ENCODE results near the gene ATP1A2. TPM values are rescaled to one million over a fixed set of nuclear protein-coding genes. Genes with fewer than 3 reads are reported as not detected.
"Not testable (repeated sequence)": the region's sequence is repeated elsewhere in the genome, so short reads cannot be mapped to it uniquely, and the experiment has no call there.

Gene ATP1A2
- total RNA-seq, 1 donor from 2014 or later: not detected

DNA sequence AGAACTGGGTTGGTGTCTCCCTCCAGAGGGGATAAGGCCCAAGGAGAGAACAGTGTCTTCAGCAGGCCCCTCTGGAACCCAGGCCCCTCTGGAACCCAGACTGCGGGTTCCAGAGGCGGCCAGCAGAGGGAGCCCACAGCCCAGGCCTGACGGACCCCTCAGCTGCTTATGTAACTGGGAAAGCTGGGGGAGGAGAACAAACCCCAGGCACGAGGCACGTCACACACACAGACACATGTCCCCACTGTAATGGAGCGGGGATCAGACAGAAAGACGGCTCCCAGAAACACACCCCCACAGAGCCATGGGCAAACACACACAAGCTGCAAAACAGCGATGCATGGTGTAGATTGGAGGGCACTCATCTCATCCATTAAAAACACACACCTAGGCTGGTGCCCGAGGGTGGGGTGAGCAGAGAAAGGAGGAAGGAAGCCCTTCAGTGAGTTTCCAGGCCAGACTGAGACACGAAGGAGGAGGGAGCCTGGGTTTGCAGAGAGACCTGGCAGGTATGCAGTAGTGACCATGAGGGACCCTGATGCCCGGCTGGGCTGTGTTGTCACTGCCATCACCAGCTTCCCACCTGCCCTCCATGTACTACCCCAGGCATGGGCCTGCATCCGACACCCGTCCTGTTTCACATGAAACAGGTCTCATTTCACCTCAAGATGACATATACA lies 14.4 kb upstream of the ATP1A2 start:
- DNase-seq (ENCODE audit: low read depth in 2 of 2): peak; percentile 68 to 79

DNA sequence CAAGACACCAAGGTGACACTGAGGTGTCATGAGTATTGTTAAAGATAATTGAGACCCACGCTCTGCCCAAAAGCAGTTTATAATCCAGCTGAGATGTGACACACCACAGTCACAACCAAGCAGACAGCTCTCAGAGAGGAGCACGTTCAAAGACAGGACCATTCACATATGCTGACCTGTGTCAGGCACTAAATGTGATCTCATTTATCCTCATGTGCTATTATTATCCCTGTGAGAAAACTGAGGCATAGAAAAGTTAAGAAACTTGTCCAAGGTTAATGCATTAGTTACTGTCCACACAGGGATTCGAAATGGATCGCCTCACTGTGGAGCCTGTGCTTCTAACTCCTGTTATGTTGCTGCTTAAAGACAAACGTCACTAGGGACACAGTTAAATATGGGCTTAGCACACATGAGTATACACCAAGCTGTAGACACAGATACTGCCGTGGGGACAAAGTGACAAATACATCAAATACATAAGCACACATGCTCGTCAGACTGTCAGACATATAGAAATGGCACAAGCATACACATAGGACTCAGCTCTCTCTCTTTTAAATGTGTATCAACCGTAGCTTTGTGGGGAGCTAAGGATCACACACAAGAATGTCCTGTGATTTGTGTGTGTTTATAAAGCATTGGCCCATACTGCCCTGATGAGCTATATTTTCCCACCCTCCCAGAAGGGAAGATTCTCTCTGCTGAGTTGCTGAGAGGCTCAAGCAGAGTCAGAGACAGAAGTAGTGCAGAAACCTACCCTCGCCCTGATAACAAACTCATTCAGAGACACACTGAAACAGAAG lies 13.6 kb upstream of the ATP1A2 start:
- DNase-seq (ENCODE audit: low read depth in 2 of 2): no peak

DNA sequence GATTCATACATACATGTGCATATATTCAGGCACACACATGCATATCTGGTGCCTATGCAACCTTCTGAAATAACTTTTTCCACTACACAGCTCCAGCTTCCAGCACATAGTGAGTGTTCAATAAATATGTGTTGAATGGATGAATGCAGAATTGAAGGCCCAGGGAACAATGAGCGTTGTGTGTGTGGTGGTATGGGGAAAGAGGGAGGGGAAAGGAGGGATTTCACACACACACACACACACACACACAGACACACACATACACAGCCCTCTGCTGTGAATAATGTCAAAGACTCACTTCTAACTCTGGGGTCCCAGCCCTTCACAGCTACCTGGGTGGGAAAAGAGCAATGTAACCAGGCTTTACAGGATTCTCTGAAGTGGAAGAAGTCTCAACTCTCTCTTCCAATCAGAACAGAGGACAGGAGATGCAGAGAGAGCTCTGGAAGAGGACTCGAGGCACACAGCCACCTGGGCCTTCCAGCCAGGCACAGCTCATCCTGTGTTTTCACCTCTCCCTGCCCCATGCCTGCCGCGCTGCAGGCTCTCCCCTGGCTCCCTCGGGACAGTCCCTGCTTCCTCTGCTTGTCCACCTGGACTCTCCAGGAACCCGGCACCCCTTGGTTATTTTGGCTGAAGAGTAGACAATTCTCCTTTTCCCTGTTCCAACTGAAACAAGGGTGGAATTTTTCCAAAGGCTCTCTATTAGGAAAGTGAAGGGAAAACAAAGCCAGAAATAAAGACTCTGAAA lies 11.7 kb upstream of the ATP1A2 start:
- no peak for DNase-seq (ENCODE audit: low read depth in 2 of 2)

DNA sequence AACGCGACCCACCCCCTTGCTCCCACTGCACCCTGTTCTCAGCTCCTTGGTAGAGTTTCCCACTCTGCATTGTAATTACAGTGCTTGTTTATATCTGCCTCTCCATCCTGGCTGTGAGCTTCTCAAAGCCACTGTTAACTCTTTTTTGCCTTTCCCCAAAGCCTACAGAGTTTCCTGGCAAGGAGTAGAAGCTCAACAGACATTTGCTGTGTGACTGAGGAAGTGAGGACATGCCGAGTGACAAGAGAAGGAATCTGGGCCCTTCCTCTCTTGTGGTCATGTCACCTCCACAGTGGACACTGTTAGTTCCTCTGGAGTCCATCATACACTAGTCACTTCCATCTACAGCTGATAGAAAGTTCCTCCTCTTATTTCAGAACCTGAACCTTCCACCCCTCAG lies 11.1 kb upstream of the ATP1A2 start:
- no peak for DNase-seq (ENCODE audit: low read depth in 2 of 2)

DNA sequence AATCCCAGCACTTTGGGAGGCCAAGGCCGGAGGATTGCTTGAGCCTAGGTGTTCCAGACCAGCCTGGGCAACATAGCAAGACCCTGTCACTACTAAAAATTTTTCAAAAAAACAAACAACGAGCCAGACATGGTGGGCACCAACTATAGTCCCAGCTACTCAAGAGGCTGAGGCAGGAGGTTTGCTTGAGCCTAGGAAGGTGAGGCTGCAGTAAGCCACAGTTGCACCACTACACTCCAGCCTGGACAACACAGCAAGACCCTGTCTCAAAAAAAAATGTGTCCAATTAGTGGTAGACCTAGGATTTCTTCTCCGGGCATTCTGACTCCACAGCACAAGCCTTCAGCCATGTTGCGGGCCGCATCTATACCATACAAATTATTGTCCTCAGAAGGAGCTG lies 10.4 kb upstream of the ATP1A2 start:
- no peak for DNase-seq (ENCODE audit: low read depth in 2 of 2)

DNA sequence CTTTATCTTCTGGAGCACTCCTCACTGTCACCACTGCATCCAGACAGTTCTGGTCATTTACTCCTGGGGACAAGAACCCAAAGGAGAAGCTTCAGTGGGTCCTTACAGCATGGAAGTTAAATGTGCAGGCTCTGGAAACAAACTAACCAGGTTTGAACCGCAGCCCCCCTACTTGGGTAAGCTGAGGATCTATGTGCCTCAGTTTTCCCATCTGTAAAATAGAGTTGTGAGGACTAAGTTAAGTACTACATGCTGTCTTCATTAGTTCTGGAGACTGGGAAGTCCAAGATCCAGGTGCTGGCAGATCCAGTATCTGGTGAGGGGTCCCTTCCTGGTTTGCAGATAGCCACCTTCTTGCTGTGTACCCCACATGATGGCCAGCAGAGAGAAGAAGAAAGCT lies 8.0 kb upstream of the ATP1A2 start:
- no peak for DNase-seq (ENCODE audit: low read depth in 2 of 2)

DNA sequence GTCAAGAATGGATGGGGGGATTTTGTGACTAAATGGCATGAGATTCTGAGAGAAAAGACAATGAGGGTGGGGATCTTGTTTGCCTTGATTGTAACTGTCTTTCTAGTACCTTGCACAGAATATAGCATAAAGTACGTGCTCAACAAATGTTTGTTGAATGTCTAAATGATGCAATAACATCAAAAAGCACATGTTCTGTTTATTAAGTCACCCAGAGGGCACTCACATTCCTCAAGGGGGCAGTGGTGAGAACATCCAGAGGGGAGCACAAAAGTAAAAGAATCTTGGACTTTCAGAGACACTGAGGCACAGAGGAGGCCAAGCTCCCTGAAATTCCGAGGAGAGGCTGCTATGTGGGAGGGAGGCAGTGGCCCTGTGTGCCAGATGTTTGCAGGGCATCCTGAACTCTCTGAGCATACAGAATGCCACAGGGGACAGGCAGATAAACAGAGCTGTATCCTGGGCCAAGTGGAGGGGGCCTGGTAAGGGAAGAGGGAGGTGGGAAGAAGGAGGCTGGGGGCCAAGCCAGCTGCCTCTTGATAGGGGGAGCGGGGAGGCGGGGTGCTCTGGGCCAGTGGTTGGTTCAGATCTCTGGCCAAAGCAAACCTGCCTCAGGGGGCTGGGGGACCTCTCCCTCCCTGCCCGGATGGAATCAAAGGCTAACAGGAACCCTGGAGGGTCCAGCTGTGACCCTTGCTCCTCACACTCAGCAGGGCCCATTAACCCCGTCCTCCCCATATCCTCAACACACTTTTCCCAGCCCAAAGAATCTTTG lies 6.5 kb upstream of the ATP1A2 start:
- DNase-seq (ENCODE audit: low read depth in 2 of 2): peak; percentile 55 to 60

DNA sequence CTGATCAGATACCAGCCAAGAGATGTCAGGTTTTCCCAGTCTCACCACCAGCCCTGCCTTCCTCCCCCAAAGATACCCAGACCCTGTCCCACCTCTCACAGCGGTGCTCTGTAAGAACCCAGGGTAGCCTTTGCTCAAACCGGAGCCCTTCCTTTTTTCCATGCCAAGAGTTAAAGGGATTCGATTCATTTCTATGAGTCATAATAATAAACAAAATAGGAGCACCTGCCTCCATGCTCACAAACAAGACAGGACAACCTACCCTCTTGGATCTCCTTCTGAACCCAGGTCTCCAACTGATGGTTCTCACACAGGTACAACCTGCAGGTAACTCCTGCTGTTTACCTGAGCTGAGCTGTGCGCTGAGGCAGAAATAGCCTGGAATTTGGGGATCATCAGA lies 5.9 kb upstream of the ATP1A2 start:
- no peak for DNase-seq (ENCODE audit: low read depth in 2 of 2)

DNA sequence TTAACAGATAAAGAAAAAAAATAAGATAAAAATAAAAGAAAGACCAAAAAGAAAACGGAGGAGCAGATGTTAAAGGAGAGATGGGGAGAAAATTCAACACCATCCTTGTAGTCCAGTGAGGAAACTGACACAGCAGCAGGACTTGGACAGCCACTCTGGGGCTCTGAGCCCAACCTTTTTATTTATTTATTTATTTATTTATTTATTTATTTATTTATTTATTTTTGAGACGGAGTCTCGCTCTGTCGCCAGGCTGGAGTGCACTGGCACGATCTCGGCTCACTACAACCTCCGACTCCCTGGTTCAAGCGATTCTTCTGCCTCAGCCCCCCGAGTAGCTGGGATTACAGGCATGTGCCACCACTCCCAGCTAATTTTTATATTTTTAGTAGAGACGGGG lies 4.1 kb upstream of the ATP1A2 start:
- DNase-seq (ENCODE audit: low read depth in 2 of 2): not testable (repeated sequence)

DNA sequence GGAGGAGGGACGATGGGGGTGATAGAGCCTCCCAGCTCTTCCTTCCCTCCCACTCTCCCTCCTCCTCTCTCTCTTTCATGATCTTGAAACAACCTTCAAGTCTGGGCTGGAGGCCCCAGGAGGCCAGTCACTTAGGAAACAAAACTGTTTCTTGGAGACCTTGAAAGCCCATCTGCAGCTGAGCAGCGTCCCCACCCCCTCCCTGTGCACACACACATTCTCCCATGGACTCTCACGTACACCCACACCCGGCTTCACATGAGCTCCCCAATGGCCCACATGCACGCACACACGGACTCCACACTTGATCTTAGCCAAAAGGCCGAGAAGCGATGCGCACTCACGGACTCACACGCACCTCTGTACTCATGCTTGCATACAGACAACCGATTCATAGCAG lies 3.2 kb upstream of the ATP1A2 start:
- DNase-seq (ENCODE audit: low read depth in 2 of 2): no peak

DNA sequence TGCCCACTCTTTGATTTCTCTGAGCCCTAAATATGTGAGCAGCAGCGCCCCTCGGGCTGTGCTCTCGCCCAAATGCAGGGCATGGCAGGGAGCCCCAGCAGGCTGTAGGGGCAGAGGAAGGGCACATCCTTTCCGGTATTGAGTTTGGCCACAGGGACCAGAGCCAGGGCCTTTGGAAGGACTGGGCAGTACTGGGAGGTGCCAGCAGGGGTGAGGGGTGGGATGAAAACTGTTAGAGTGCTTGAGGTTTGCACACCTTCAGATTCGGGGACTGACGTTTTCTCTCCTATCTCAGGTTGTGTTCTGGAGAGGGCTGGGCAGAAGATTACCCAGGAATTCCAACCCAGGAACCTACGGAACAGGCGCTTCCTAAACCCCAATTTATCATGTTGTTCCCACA lies 2.2 kb upstream of the ATP1A2 start:
- DNase-seq (ENCODE audit: low read depth in 2 of 2): no peak

DNA sequence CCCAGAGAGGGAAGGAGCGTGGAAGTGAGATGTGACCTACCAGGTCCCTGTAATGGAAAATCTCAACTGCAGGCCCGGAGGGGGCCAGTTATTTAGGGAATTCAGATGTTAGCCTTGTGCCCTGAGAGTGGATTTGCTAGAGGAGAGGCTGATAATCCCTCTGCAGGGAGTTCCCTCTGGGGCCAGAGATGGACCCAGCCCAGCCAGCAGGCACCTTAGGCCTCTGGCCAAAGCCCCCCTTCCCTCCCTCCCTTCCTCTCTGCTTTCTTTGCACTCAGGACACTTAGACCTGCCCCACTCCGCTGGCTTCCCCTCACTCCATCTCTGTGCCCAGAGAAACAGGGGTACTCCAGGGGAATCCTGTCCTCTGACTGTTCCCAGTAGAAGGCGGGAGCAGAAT lies 1.5 kb upstream of the ATP1A2 start:
- DNase-seq (ENCODE audit: low read depth in 2 of 2): no peak

DNA sequence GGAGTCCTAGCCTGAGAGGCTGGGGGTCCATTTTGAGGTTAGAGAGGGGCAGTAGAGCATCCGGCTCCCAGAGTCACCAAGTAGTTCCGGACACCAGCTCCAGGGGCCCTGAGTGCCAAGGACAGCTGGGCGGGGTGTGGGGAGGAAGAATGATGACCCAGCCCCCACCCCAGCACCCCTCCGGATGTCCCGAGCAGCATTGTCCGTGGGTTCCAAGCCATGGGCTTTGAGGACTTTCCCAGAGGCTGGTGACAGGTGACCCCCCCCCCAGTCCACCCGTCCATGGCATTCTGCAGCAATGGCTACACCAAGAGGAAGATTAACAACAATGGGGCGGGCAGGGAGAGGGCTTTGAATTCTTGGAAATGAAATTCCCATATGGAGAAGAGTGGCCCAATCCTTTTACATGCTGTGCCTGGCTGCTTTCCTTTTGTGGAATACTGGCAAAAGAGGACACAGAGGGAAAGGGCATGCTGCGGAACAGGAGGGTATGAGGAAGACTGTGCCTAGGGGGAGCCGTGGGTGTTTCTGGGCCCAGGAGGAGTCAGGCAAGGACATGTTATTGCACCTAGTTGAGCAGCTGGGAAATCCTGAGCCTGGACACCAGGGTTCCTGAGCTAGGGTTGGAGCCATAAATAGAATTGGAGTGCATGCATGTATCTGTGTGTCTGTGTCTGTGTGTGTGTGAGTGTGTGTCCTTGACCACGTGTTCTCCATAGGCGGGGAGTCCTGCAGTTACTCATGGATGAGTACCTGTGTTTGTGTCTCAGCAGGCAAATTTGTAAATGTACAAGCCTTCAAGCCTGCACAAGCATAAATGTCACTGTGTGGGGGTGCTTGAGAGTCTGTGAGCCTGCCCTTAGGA lies 956 bp downstream of the ATP1A2 start:
- no peak for DNase-seq (ENCODE audit: low read depth in 2 of 2)

DNA sequence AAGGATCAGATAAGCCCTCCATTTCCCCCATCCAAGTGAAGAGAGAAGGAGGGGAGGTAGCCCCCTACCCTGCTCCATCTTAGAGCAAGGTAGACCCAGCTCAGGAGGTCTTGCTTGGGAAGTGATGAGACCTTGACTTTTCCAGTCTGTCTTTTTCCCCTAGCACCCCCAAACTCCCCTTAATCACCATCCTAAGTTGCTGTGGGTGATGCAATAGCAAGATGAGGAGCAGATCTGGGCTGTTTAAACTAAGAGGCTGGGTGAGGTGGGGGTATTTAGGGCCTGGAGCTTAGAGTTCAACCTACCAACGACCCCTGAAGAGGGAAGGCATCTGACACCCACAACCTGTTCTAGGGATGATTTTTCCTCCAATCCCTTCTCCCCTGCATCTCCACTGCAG lies 1.7 kb downstream of the ATP1A2 start:
- no peak for DNase-seq (ENCODE audit: low read depth in 2 of 2)

DNA sequence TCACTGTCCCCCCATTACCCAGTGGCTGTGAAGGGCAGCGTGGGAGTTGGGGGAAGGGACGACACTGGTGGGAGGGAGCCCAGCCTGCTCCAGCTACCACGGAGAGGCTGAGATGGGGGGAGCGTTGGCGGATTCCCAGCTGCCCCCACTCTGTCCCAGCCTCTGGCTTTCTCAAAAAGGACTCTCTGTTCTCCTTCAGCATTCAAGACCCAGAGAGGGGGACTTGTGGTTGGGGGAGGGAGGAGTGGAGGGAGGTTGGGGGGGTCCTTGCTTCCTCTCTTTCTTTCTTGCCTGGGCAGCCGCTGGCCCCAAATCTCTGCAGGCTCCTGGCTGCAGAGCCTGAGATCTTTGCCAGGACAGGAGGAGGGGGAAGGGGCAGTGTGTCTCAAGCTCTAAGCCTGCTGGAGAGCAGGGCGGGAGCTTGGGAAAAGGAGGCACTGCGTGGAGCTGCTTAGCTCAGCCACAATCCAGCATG lies 2.2 kb downstream of the ATP1A2 start:
- DNase-seq (ENCODE audit: low read depth in 2 of 2): no peak

DNA sequence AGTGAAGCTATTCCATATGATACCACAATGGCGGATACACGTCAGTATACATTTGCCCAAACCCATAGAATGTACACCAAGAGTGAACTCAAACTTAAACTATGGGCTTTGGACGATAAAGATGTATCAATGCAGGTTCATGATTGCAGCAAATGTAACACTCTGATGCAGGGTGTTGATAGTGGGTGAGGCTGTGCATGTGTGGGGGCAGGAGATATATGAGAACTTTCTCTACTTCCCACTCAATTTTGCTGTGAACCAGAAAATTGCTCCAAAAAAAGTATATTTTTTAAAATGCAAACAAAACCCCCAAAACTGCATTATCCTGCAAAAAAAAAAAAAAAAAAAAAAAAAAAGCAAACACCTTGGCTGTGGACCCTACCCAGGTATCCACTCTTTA lies 3.4 kb downstream of the ATP1A2 start:
- no peak for DNase-seq (ENCODE audit: low read depth in 2 of 2)

DNA sequence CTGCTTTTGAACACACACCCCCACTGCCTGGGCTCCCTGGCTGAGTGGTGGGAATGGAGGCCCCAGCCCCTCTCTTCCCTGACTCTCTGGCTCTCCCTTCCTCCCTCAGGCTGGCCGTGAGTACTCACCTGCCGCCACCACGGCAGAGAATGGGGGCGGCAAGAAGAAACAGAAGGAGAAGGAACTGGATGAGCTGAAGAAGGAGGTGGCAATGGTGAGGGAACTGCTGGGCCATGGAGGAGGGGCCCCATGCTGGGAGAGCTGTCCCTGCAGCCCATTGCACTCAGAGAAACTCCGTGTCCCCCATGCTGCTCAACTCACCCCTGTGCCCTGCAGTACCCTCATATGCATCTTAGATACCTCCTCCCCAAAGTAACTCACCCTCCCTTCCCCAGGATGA lies 5.2 kb downstream of the ATP1A2 start:
- no peak for DNase-seq (ENCODE audit: low read depth in 2 of 2)

DNA sequence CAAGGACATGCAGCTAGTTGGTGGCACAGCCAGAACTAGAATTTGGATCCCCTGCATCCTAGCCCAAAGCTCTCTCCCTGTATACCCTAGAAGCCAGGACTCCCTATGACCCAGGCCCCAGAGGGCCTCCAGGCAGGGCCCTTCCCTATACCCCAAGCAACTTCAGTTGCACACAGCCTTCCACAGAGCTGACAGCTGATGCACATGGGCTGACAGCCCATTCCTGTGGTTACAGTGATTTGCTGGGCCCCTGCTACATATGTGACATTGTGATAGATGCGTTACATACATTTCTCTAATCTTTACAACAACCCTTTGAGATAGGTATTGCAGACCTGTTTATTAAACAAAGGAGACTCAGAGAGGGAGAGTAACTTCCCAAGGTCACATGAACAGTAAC lies 5.8 kb downstream of the ATP1A2 start:
- no peak for DNase-seq (ENCODE audit: low read depth in 2 of 2)

DNA sequence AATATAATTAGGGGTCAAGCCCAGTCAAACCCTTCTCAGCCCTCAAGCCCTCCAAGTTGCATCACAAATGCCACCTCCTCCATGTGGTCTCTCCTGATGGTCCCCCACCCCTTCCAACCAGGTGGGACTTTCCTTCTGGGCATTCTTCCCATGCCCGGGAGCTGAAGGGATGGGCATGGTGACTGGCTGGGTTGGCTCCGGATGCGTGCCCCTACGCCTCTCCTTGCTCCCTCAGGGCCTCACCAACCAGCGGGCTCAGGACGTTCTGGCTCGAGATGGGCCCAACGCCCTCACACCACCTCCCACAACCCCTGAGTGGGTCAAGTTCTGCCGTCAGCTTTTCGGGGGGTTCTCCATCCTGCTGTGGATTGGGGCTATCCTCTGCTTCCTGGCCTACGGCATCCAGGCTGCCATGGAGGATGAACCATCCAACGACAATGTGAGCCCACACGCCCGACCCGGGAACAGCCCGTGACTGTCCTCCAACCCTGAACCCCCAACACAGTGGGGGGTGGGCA lies 7.5 kb downstream of the ATP1A2 start:
- DNase-seq (ENCODE audit: low read depth in 2 of 2): no peak

DNA sequence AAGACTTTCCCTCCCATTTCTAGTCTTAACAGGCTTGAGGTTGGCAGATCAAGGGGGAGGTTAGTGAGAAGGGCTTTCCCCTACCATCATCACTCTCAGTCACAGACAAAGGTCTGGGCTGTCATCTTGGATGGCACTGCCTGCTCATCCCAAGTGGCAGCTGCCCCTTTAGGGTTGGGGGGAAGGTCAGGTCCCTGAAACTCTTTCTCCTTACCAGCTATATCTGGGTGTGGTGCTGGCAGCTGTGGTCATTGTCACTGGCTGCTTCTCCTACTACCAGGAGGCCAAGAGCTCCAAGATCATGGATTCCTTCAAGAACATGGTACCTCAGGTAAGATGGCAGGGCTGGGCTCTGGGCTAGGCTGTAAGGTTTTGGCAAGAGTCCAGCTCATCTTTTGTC lies 8.2 kb downstream of the ATP1A2 start:
- DNase-seq (ENCODE audit: low read depth in 2 of 2): no peak

All from lung microvascular endothelial cell (primary cell).